ENCODE results near the gene ADGRV1.

Gene ADGRV1

GRCh38 chr5:91187032-91187431, 628.4 kb downstream of the ADGRV1 start:
- no peak overlapping the region for H3K4me3 ChIP-seq (ENCODE audit: low read depth, low read length)
- no peak for TF ChIP-seq CTCF (conservative IDR thresholded peaks at IDR 0.05; ENCODE audit: low read depth, low read length)

GRCh38 chr5:91188755-91189154, 630.2 kb downstream of the ADGRV1 start:
- no peak for DNase-seq (ENCODE audit: low read depth)
- no peak overlapping the region for H3K4me3 ChIP-seq (ENCODE audit: low read depth, low read length)
- no peak for TF ChIP-seq CTCF (conservative IDR thresholded peaks at IDR 0.05; ENCODE audit: low read depth, low read length)

More at GRCh38 chr5:91187032-91187431, 628.4 kb downstream of the ADGRV1 start:
- DNase-seq (ENCODE audit: low read depth): no peak

GRCh38 chr5:91189480-91190313, 631.1 kb downstream of the ADGRV1 start:
- H3K4me3 ChIP-seq (ENCODE audit: low read depth, low read length): no peak overlapping the region
- TF ChIP-seq CTCF (conservative IDR thresholded peaks at IDR 0.05; ENCODE audit: low read depth, low read length): no peak
- peak; percentile 96 for DNase-seq (ENCODE audit: low read depth)

- TF ChIP-seq CTCF (conservative IDR thresholded peaks at IDR 0.05; ENCODE audit: low read depth, low read length): peak; percentile 4
- H3K4me3 ChIP-seq (ENCODE audit: low read depth, low read length): no peak overlapping the region
- DNase-seq (ENCODE audit: low read depth): no peak
Observed at GRCh38 chr5:91190314-91190690, 631.7 kb downstream of the ADGRV1 start.

- no peak for TF ChIP-seq CTCF (conservative IDR thresholded peaks at IDR 0.05; ENCODE audit: low read depth, low read length)
- no peak for DNase-seq (ENCODE audit: low read depth)
Observed at GRCh38 chr5:91194824-91195381, 636.3 kb downstream of the ADGRV1 start.

GRCh38 chr5:91200692-91201091, 642.1 kb downstream of the ADGRV1 start:
- no peak for DNase-seq (ENCODE audit: low read depth)
- no peak overlapping the region for H3K4me3 ChIP-seq (ENCODE audit: low read depth, low read length)
- TF ChIP-seq CTCF (conservative IDR thresholded peaks at IDR 0.05; ENCODE audit: low read depth, low read length): no peak

More at GRCh38 chr5:91194824-91195381, 636.3 kb downstream of the ADGRV1 start:
- no peak overlapping the region for H3K4me3 ChIP-seq (ENCODE audit: low read depth, low read length)

Measured in choroid plexus epithelial cell (primary cell).